NCI-H187 (cell line): ENCODE results near the gene KRT83.

Experiments
- DNase-seq, 2 experiments: peaks; one replicate each; lab custom pipeline; 2025; lab: John Stamatoyannopoulos, UW

KRT83 gene

GRCh38 chr12:52320784-52321400 is at the start of gene KRT83:
TSS of gene KRT83 (minus strand) at chr12:52321398. CDS start at chr12:52321335, 63 bp downstream.
- no peak for DNase-seq

- no peak for DNase-seq
These were observed 48.6 kb upstream of the KRT83 start for GRCh38 chr12:52369809-52370208.

- no peak for DNase-seq
These were observed 48.0 kb upstream of the KRT83 start for GRCh38 chr12:52369211-52369610.

- DNase-seq = no peak
These were observed 47.3 kb upstream of the KRT83 start for GRCh38 chr12:52368508-52368907.

GRCh38 chr12:52367876-52368275 is 46.7 kb upstream of the KRT83 start:
- DNase-seq = no peak

GRCh38 chr12:52366738-52367485 is 45.7 kb upstream of the KRT83 start, which contains the start of gene KRT85:
TSS of gene KRT85 (minus strand) at chr12:52367481. CDS start at chr12:52367405, 76 bp downstream.
- no peak for DNase-seq

GRCh38 chr12:52364901-52365489 is 43.8 kb upstream of the KRT83 start:
- DNase-seq = no peak

GRCh38 chr12:52364061-52364460 is 42.9 kb upstream of the KRT83 start:
- no peak for DNase-seq

- DNase-seq = no peak
These were observed 42.0 kb upstream of the KRT83 start for GRCh38 chr12:52363111-52363679.

- no peak for DNase-seq
These were observed 41.0 kb upstream of the KRT83 start for GRCh38 chr12:52362118-52362726.

GRCh38 chr12:52361553-52361952 is 40.4 kb upstream of the KRT83 start:
- DNase-seq = no peak

- DNase-seq = no peak
These were observed 39.6 kb upstream of the KRT83 start for GRCh38 chr12:52360663-52361271.

- no peak for DNase-seq
These were observed 39.0 kb upstream of the KRT83 start for GRCh38 chr12:52360106-52360662.

GRCh38 chr12:52359621-52360061 is 38.4 kb upstream of the KRT83 start:
- DNase-seq = no peak

- no peak for DNase-seq
These were observed 37.6 kb upstream of the KRT83 start for GRCh38 chr12:52358575-52359350.

GRCh38 chr12:52356762-52357580 is 35.8 kb upstream of the KRT83 start:
- DNase-seq = no peak

GRCh38 chr12:52356031-52356761 is 35.0 kb upstream of the KRT83 start:
- DNase-seq = no peak

- DNase-seq = no peak
These were observed 34.0 kb upstream of the KRT83 start for GRCh38 chr12:52355176-52355575.

- no peak for DNase-seq
These were observed 33.0 kb upstream of the KRT83 start for GRCh38 chr12:52354200-52354599.
